Urinary bladder (tissue), 4 donors: ENCODE measurements around the gene DDOST. TPM values are rescaled to one million over a fixed set of nuclear protein-coding genes. Genes with fewer than 3 reads are reported as not detected.

Experiments
- DNase-seq: peaks from one replicate; pipeline ENCODE4 v3.0.0-alpha.2; 2015; ENCODE audit errors: extremely low spot score
- H3K27ac ChIP-seq: one replicate; pipeline ENCODE4 v1.5.1; 2013; ENCODE audit warnings: low read depth, mild to moderate bottlenecking, moderate library complexity
- H3K36me3 ChIP-seq: one replicate; pipeline ENCODE4 v1.6.1; 2013; ENCODE audit warnings: mild to moderate bottlenecking, moderate library complexity; ENCODE audit not compliant: insufficient read depth
- H3K4me1 ChIP-seq: one replicate; pipeline ENCODE4 v1.6.1; 2013; ENCODE audit warnings: mild to moderate bottlenecking, moderate library complexity; ENCODE audit not compliant: insufficient read depth
- H3K4me3 ChIP-seq: one replicate; pipeline ENCODE4 v1.5.1; 2013; ENCODE audit warnings: low read depth, low read length
- WGBS: extraction: QIAGEN DNeasy Blood & Tissue Kit; methylation state at CpG from one replicate; pipeline ENCODE4 v1.1.7; 2013; 5-methylcytosine and 5-hydroxymethylcytosine counted together
- polyA plus RNA-seq: library from polyadenylated mRNA; stranded (reverse); fragments of 200-250 nt; gene quantifications from one replicate; pipeline ENCODE4 v1.2.3, GENCODE V29; 2013
- total RNA-seq: library from RNA; depleted of rRNA; stranded (reverse); fragments of >200 nt; gene quantifications from one replicate; pipeline ENCODE4 v1.2.3, GENCODE V29; 2014
- donor health status: healthy with polysubstance abuse.
- donor health status: healthy.

Gene DDOST
- total RNA-seq (132 TPM), polyA plus RNA-seq (169 TPM)

- 1% methylated on average over 58 of the region's 58 CpGs for WGBS
- H3K4me3 ChIP-seq, result peak within 1 kb of the TSS; percentile 76
- peak; percentile 96 for DNase-seq
- no peaks in the 10 kb centered on the region for H3K36me3 ChIP-seq
- H3K4me1 ChIP-seq, result no peaks in the 10 kb centered on the region
- H3K27ac ChIP-seq, result no peak within 1 kb of the TSS
Measured at GRCh38 chr1:20661207-20662109, at the start of gene DDOST. TSS of gene DDOST (minus strand) at chr1:20661369. CDS start at chr1:20661350, 19 bp downstream.

DNA sequence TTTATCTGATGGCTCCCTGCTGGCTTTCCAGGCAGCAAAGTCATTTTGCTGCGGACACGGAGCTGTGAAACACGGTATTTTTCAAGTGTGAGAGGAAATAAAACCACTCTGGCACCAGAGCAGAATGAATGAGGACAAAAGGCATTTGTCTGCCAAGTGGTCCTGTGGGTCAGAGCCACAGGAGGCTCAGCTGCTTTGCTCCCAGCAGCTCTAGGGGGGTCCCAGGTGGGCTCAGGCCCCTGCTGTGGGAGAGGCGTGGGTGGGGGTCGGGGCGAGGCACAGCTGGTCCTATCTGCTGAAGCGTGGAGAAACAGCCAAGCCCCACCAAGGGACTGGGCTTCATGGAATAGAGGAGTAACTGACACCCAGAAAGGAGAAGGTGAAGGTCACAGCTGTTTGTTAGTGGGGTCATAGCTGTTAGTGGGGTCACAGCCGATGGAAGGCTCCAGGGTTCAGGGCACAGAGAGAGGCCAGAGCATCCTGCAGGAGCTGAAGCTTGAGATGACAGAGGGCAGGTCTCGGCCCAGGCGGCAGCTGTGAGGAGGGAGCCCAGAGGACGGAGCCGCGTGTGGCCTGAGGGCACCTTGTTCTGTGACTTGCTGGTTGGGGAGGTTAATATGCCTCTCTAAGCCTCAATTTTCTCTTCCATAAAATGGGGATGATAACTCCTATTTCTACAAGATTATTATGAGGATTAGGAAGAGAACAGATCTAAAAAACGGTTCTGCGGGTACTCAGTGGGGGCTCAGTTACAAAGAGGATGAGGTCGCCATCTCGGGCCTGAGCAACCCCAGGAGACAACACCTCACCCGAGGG lies 49.5 kb upstream of the DDOST start:
- 72% methylated on average over 18 of the region's 18 CpGs for WGBS
- Histone ChIP-seq H3K36me3 (no peaks in the 10 kb centered on the region), H3K4me1 (no peaks in the 10 kb centered on the region), H3K27ac (no peak overlapping the region), H3K4me3 (no peak overlapping the region)
- no peak for DNase-seq

- H3K4me1 ChIP-seq, result no peaks in the 10 kb centered on the region
- 95% methylated on average over 3 of the region's 3 CpGs for WGBS
- no peaks in the 10 kb centered on the region for H3K36me3 ChIP-seq
- no peak for DNase-seq
- no peak overlapping the region for H3K4me3 ChIP-seq
- no peak overlapping the region for H3K27ac ChIP-seq
Measured at GRCh38 chr1:20709868-20710267, 48.7 kb upstream of the DDOST start.

DNA sequence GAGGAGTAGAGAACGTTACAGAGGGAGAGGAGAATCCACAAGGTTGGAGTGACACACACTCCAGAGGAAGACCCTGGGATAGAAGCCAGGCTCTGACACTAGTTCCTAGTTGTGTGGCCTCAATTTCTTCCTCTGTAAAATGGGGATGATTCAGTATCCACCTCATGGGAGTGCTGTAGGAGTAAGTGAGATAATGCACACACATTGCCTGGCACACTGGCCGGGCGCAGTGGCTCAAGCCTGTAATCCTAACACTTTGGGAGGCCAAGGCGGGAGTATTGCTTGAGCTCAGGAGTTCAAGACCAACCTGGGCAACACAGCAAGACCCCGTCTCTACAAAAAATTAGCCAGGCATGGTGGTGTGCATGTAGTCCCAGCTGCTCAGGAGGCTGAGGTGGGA lies 47.7 kb upstream of the DDOST start:
- Histone ChIP-seq H3K27ac (no peak overlapping the region), H3K36me3 (no peaks in the 10 kb centered on the region), H3K4me3 (no peak overlapping the region), H3K4me1 (no peaks in the 10 kb centered on the region)
- DNase-seq, result no peak
- WGBS, result 77% methylated on average over 5 of the region's 5 CpGs

DNA sequence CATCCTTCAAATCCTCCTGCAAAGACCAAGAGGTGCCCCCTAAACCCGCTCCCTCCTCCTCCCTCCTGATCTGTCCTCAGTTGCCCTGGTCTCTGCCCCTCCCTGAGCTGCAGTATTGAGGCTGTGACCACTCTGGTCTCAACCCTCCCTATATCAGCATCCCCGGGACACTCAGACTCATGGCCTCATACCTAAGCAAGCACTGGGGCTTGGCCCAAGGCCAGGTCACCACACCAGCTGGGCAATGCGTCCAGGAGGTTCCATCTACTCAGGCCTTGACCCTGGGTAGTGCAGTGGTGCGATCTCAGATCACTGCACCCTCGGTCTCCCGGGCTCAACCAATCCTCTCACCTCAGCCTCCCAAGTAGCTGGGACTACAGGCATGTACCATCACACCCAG lies 46.9 kb upstream of the DDOST start:
- 88% methylated on average over 6 of the region's 6 CpGs for WGBS
- no peak for DNase-seq
- Histone ChIP-seq H3K4me3 (no peak overlapping the region), H3K36me3 (no peaks in the 10 kb centered on the region), H3K27ac (no peak overlapping the region), H3K4me1 (no peaks in the 10 kb centered on the region)

- 56% methylated on average over 5 of the region's 5 CpGs for WGBS
- no peaks in the 10 kb centered on the region for H3K4me1 ChIP-seq
- DNase-seq, result no peak
- H3K36me3 ChIP-seq, result no peaks in the 10 kb centered on the region
- H3K4me3 ChIP-seq, result no peak overlapping the region
- no peak overlapping the region for H3K27ac ChIP-seq
Measured at GRCh38 chr1:20706841-20707240, 45.7 kb upstream of the DDOST start.

- Histone ChIP-seq H3K27ac (no peak overlapping the region), H3K4me3 (no peak overlapping the region), H3K4me1 (no peaks in the 10 kb centered on the region), H3K36me3 (no peaks in the 10 kb centered on the region)
- 77% methylated on average over 15 of the region's 15 CpGs for WGBS
- DNase-seq, result no peak
Measured at GRCh38 chr1:20705203-20705755, 44.1 kb upstream of the DDOST start.

- Histone ChIP-seq H3K4me3 (no peak overlapping the region), H3K4me1 (no peaks in the 10 kb centered on the region), H3K36me3 (no peaks in the 10 kb centered on the region), H3K27ac (no peak overlapping the region)
- no peak for DNase-seq
- WGBS, result 96% methylated on average over 41 of the region's 41 CpGs
Measured at GRCh38 chr1:20704390-20705202, 43.4 kb upstream of the DDOST start.

DNA sequence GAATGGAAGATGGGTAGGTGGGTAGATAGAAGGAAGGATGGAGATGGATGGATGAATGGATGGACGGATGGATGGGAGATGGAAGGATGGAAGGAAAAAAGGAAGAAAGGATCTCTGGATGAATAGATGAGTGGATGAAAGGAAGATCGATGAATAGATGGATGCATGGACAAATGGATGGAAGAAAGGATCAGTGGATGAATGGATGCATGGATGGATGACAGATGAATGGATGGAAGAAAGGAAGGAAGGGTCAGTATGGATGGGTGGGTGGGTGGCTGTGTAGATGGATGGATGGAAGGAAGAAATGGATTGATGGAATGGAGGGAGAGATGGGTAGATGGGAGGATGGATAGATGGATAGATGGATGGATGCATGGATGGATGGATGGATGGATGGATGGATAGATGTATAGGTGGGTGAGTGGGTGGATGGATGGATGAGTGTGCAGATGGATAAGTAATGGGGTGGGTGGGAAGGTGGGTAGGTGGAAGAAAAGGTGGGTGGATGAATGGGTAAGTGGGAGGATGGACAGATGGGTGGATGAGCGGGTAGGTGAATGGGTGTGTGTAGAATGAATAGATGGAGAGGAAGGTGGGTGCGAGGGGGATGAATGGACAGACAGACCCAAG lies 42.1 kb upstream of the DDOST start:
- WGBS, result 96% methylated on average over 4 of the region's 4 CpGs
- Histone ChIP-seq H3K4me3 (no peak overlapping the region), H3K4me1 (no peaks in the 10 kb centered on the region), H3K27ac (no peak overlapping the region), H3K36me3 (no peaks in the 10 kb centered on the region)
- no peak for DNase-seq

- no peak for DNase-seq
- H3K4me1 ChIP-seq, result no peaks in the 10 kb centered on the region
- no peak overlapping the region for H3K27ac ChIP-seq
- 89% methylated on average over 1 of the region's 1 CpG for WGBS
- no peaks in the 10 kb centered on the region for H3K36me3 ChIP-seq
- H3K4me3 ChIP-seq, result no peak overlapping the region
Measured at GRCh38 chr1:20702416-20702815, 41.2 kb upstream of the DDOST start.

- DNase-seq, result no peak
- Histone ChIP-seq H3K36me3 (no peaks in the 10 kb centered on the region), H3K4me1 (no peaks in the 10 kb centered on the region), H3K4me3 (no peak overlapping the region), H3K27ac (no peak overlapping the region)
- WGBS, result 93% methylated on average over 5 of the region's 5 CpGs
Measured at GRCh38 chr1:20701847-20702246, 40.7 kb upstream of the DDOST start.

DNA sequence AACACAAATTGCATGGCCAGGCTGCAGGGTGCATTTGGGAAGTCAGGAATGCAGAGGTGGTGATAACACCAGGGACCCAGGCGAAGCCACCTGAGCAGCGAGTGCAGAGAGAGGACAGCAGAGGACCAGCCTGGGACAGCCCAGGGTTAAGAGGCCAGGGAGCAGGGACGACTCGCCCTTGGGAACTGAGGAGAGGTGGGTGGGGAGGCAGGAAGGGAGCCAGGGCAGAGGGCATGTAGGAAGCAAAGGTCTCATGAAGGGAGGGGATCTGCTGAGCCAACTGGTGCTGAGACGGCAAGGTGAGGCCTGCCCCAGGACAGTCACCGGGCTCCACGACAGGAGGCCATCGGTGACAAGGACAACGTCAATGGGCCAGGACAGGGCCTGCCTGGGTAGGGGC lies 40.3 kb upstream of the DDOST start:
- DNase-seq, result no peak
- H3K36me3 ChIP-seq, result no peaks in the 10 kb centered on the region
- H3K27ac ChIP-seq, result no peak overlapping the region
- no peaks in the 10 kb centered on the region for H3K4me1 ChIP-seq
- 91% methylated on average over 9 of the region's 9 CpGs for WGBS
- H3K4me3 ChIP-seq, result no peak overlapping the region
